K562 (cell line): ENCODE measurements around the gene ELOVL5. TPM values are rescaled to one million over a fixed set of nuclear protein-coding genes. Genes with fewer than 3 reads are reported as not detected.

Experiments used
- ADNP ChIP-seq: fragments of 200-800 bp; sonication (Bioruptor generic); IDR thresholded peaks from 2 replicates; pipeline ENCODE4 v1.6.1; 2016; ENCODE audit warnings: missing genetic modification characterization, missing compliant biosample characterization
- ARNT ChIP-seq, 2 experiments: fragments of 450-650 bp; IDR thresholded peaks; 2 replicates each; pipeline ENCODE4 v1.6.1; 2016; ENCODE audit warnings: mild to moderate bottlenecking in 1 of 2
- ATF1 ChIP-seq, 2 experiments: fragments of 450-650 bp in 1 of 2; IDR thresholded peaks; 2 replicates each; pipeline ENCODE4 v1.6.1; 2016; ENCODE audit warnings: missing compliant biosample characterization in 1 of 2, missing genetic modification characterization in 1 of 2
- C11orf30 ChIP-seq: fragments of 450-650 bp; IDR thresholded peaks from 2 replicates; pipeline ENCODE4 v1.6.1; 2016; ENCODE audit warnings: low read depth, mild to moderate bottlenecking
- CREB5 ChIP-seq: fragments of 250-450 bp; sonication (Bioruptor Pico); IDR thresholded peaks from 2 replicates; pipeline ENCODE4 v1.5.0; 2020; ENCODE audit warnings: mild to moderate bottlenecking
- DIDO1 ChIP-seq: fragments of 450-650 bp; IDR thresholded peaks from 2 replicates; pipeline ENCODE4 v1.6.1; 2016; ENCODE audit warnings: low read depth, missing biosample characterization, missing genetic modification characterization
- ETS2 ChIP-seq: IDR thresholded peaks from 2 replicates; pipeline ENCODE4 v1.6.1; 2016; ENCODE audit warnings: borderline replicate concordance, missing genetic modification characterization, mild to moderate bottlenecking, moderate library complexity, missing compliant biosample characterization; ENCODE audit not compliant: poor library complexity, severe bottlenecking
- ETV6 ChIP-seq, 3 experiments: fragments of 150-350 bp in 1 of 3; sonication (generic) in 1 of 3; formaldehyde crosslinking in 1 of 3; IDR thresholded peaks; 2 replicates each; pipeline versions ENCODE4 v1.6.1 to v1.8.0; 2014 to 2022; ENCODE audit warnings: borderline replicate concordance in 2 of 3, low read depth in 2 of 3, antibody characterized with exemption in 1 of 3, low read length in 1 of 3, mild to moderate bottlenecking in 1 of 3, missing genetic modification reagents in 1 of 3
- FOS ChIP-seq: IDR thresholded peaks from 3 replicates; pipeline ENCODE4 v1.6.1; 2011; ENCODE audit not compliant: insufficient read length; ENCODE audit errors: extremely low read depth
- HSF4 ChIP-seq: fragments of 250-450 bp; sonication (Bioruptor Pico); IDR thresholded peaks from 2 replicates; pipeline ENCODE4 v2.1.2; 2022; ENCODE audit warnings: mild to moderate bottlenecking, moderate library complexity, borderline replicate concordance
- MBD2 ChIP-seq: sonication (generic); IDR thresholded peaks from 2 replicates; pipeline ENCODE4 v1.6.1; 2016; ENCODE audit warnings: low read depth, borderline replicate concordance
- MYBL2 ChIP-seq, 2 experiments: fragments of 450-650 bp in 1 of 2; sonication (generic) in 1 of 2; formaldehyde crosslinking in 1 of 2; IDR thresholded peaks; 2 replicates each; pipeline versions ENCODE4 v1.6.1 to v1.8.1; 2017 to 2022; ENCODE audit warnings: borderline replicate concordance in 1 of 2, inconsistent platforms in 1 of 2, low read depth in 1 of 2, mild to moderate bottlenecking in 1 of 2, missing genetic modification reagents in 1 of 2, moderate library complexity in 1 of 2
- PHTF2 ChIP-seq: fragments of 250-450 bp; sonication (Bioruptor Pico); IDR thresholded peaks from 2 replicates; pipeline ENCODE4 v1.5.0; 2021; ENCODE audit warnings: mild to moderate bottlenecking
- RBM14 ChIP-seq: fragments of 200-400 bp; formaldehyde crosslinking; IDR thresholded peaks from 2 replicates; pipeline ENCODE4 v1.6.1; 2018; ENCODE audit warnings: low read depth, mild to moderate bottlenecking, low read length, moderate library complexity, borderline replicate concordance; ENCODE audit not compliant: insufficient read depth
- RUNX1 ChIP-seq: sonication (generic); IDR thresholded peaks from 2 replicates; pipeline ENCODE4 v1.6.1; 2016; ENCODE audit warnings: antibody characterized with exemption, low read depth
- SMARCA4 ChIP-seq: fragments of 450-650 bp; IDR thresholded peaks from 2 replicates; pipeline ENCODE4 v1.6.1; 2016
- SRSF9 ChIP-seq: fragments of 200-400 bp; formaldehyde crosslinking; IDR thresholded peaks from 2 replicates; pipeline ENCODE4 v1.6.1; 2017; ENCODE audit warnings: low read depth, low read length, borderline replicate concordance
- TAF15 ChIP-seq: fragments of 200-400 bp; formaldehyde crosslinking; IDR thresholded peaks from 2 replicates; pipeline ENCODE4 v1.6.1; 2017; ENCODE audit warnings: mild to moderate bottlenecking, low read depth, low read length, moderate library complexity
- ZFP1 ChIP-seq: fragments of 450-650 bp; formaldehyde crosslinking; IDR thresholded peaks from 2 replicates; pipeline ENCODE4 v1.4.0; 2020; ENCODE audit warnings: mild to moderate bottlenecking, mixed read lengths
- ZNF232 ChIP-seq: sonication (generic); formaldehyde crosslinking; IDR thresholded peaks from 2 replicates; pipeline ENCODE4 v1.8.0; 2022; ENCODE audit warnings: mild to moderate bottlenecking, missing genetic modification reagents
- ZNF398 ChIP-seq: fragments of 250-450 bp; sonication (Bioruptor Pico); IDR thresholded peaks from 2 replicates; pipeline ENCODE4 v1.8.0; 2021; ENCODE audit warnings: moderate library complexity, mild to moderate bottlenecking, inconsistent platforms
- ZNF512 ChIP-seq: IDR thresholded peaks from 2 replicates; pipeline ENCODE4 v1.6.1; 2016; ENCODE audit warnings: missing genetic modification characterization, missing compliant biosample characterization
- ZNF57 ChIP-seq: fragments of 450-650 bp; formaldehyde crosslinking; IDR thresholded peaks from 2 replicates; pipeline ENCODE4 v1.4.0; 2020; ENCODE audit warnings: mild to moderate bottlenecking, moderate library complexity
- ZNF766 ChIP-seq: fragments of 200-800 bp; sonication (Bioruptor generic); conservative IDR thresholded peaks from 2 replicates; pipeline ENCODE4 v1.6.1; 2016; ENCODE audit warnings: missing genetic modification characterization, missing compliant biosample characterization
- polyA plus RNA-seq, 8 experiments: library from polyadenylated mRNA; depleted of rRNA in 4 of 8; stranded (reverse) in 5 of 8; unstranded in 3 of 8; fragments of >200 nt; fragmentation: Nextera tagmentation in 2 of 8; fragmentation: Illumina TruSeq in 1 of 8; extraction: Ambion mirVana in 2 of 8; extraction: Trizol in 1 of 8; gene quantifications; 2 replicates each; pipeline versions ENCODE4 v1.2.1 to v1.2.3, GENCODE V29; 2011 to 2014; ENCODE audit warnings: inconsistent platforms in 1 of 8, missing spikeins in 1 of 8
- total RNA-seq, 7 experiments: library from RNA; depleted of rRNA in 6 of 7; stranded (reverse); fragments of >200 nt in 6 of 7; fragmentation: Illumina TruSeq in 2 of 7; extraction: Trizol in 2 of 7; gene quantifications; 2 replicates each; pipeline versions ENCODE4 v1.2.1 to v1.2.3, GENCODE V29; 2011 to 2021; ENCODE audit warnings: low replicate concordance in 1 of 7

ELOVL5 gene
- total and polyA plus RNA-seq, 9 of the 15 experiments (the other 6 are each of a cell fraction or from before 2014, with no cell fraction given), result 70.6 to 245 (median 132) TPM

- no peak for TF ChIP-seq DIDO1 (tag)
- 0 out of 4 replicates have a peak, but pooled peaks of 1 of the 2 experiments have one; percentile 4 for TF ChIP-seq ARNT (IDR thresholded peaks at IDR 0.05)
- TF ChIP-seq HSF4, result 0 out of 2 replicates have a peak, but pooled peaks have one; percentile 21
- TF ChIP-seq ZNF766 (CRISPR knock-in tag), result 0 out of 2 replicates have a peak, but pooled peaks have one; percentile 15
- TF ChIP-seq SRSF9, result no peak
- TF ChIP-seq C11orf30, result no peak
- TF ChIP-seq ATF1 (CRISPR knock-in tag; IDR thresholded peaks at IDR 0.05), result no peak
- no peak for TF ChIP-seq ATF1 (tag; IDR thresholded peaks at IDR 0.05)
- no peak for TF ChIP-seq ZFP1 (CRISPR knock-in tag)
- no peak for TF ChIP-seq ZNF57
- TF ChIP-seq SMARCA4, result 0 out of 2 replicates have a peak, but pooled peaks have one; percentile 2
- TF ChIP-seq ZNF398 (CRISPR knock-in tag), result no peak
- no peak for TF ChIP-seq TAF15
- TF ChIP-seq PHTF2 (CRISPR knock-in tag), result no peak
- TF ChIP-seq CREB5, result no peak
- TF ChIP-seq ETV6 (IDR thresholded peaks at IDR 0.05; ENCODE audit: borderline replicate concordance in 1 of 2, low read depth in 2 of 2, low read length in 1 of 2), result no peak
- TF ChIP-seq ETV6 (CRISPR knock-in tag; IDR thresholded peaks at IDR 0.05; ENCODE audit: borderline replicate concordance), result no peak
- TF ChIP-seq ZNF512, result no peak
- no peak for TF ChIP-seq ETS2 (tag)
- TF ChIP-seq RUNX1, result no peak
- TF ChIP-seq FOS, result no peak
- TF ChIP-seq ZNF232 (CRISPR knock-in tag), result no peak
- no peak for TF ChIP-seq MYBL2 (IDR thresholded peaks at IDR 0.05; ENCODE audit: low read depth)
- TF ChIP-seq MYBL2 (CRISPR knock-in tag; IDR thresholded peaks at IDR 0.05; ENCODE audit: borderline replicate concordance), result no peak
- no peak for TF ChIP-seq RBM14
- TF ChIP-seq ADNP (tag), result no peak
- no peak for TF ChIP-seq MBD2
These were observed 11.0 kb upstream of the ELOVL5 start (continued) for GRCh38 chr6:53359843-53360092.
